ACHN (cell line): Measurements from ENCODE around the gene TMSB10.

ENCODE experiments used
- DNase-seq: peaks from one replicate; pipeline ENCODE4 v3.0.0-alpha.2; 2015
- in situ Hi-C: cut with HindIII; loops from 2 replicates; pipeline ENCODE4 v1.10.0; 2017; ENCODE audit warnings: low sequenced_read_pairs, low pct_ligation_motif_present, low pct_unique_long_range_greater_than_20kb

The TMSB10 gene

DNA sequence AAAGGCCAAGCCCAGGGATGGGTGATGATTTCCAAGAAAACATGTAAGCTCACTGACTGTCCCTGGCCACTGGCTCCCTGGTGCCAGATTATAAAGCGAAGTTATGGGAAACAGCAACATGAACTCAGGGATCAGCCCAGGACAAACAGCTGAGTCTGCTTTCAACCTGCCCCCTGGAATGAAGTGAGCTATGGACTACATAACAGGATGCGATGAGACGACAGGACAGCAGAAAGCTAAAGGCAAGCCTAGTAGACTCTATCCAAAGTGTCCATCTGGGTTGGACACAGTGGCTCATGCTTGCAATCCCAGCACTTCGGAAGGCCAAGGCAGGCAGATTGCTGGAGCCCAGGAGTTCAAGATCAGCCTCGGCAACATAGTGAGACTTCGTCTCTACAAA lies 48.9 kb downstream of the TMSB10 start:
- DNase-seq = no peak
- in situ Hi-C loops = no loop called here
